ENCODE results near the gene UBA6.
A peak's percentile ranks its signal among the peaks of the same experiment; 100 is the strongest.
"Not testable (repeated sequence)": the region's sequence is repeated elsewhere in the genome, so short reads cannot be mapped to it uniquely, and the experiment has no call there.

The UBA6 gene

GRCh38 chr4:67659065-67659464 lies 41.9 kb downstream of the UBA6 start:
- no peak for DNase-seq

- no peak for DNase-seq
Observed at GRCh38 chr4:67658302-67658701, 42.7 kb downstream of the UBA6 start.

- DNase-seq: no peak
Observed at GRCh38 chr4:67651536-67651935, 49.4 kb downstream of the UBA6 start.

- no peak for DNase-seq
Observed at GRCh38 chr4:67638136-67638535, 62.8 kb downstream of the UBA6 start.

- DNase-seq: not testable (repeated sequence)
Observed at GRCh38 chr4:67636978-67637377, 64.0 kb downstream of the UBA6 start.

- DNase-seq: no peak
Observed at GRCh38 chr4:67635331-67635730, 65.6 kb downstream of the UBA6 start.

- DNase-seq: no peak
Observed at GRCh38 chr4:67634741-67635140, 66.2 kb downstream of the UBA6 start.

GRCh38 chr4:67632492-67632891 lies 68.5 kb downstream of the UBA6 start:
- no peak for DNase-seq

- no peak for DNase-seq
Observed at GRCh38 chr4:67624939-67625338, 76.0 kb downstream of the UBA6 start.

- no peak for DNase-seq
Observed at GRCh38 chr4:67616478-67616877, 84.5 kb downstream of the UBA6 start.

GRCh38 chr4:67615119-67615518 lies 85.8 kb downstream of the UBA6 start:
- DNase-seq: no peak

GRCh38 chr4:67614186-67614585 lies 86.8 kb downstream of the UBA6 start:
- DNase-seq: no peak

- DNase-seq: no peak
Observed at GRCh38 chr4:67608027-67608426, 92.9 kb downstream of the UBA6 start.

GRCh38 chr4:67604749-67605148 lies 96.2 kb downstream of the UBA6 start:
- DNase-seq: no peak

GRCh38 chr4:67604029-67604381 lies 97.0 kb downstream of the UBA6 start:
- no peak for DNase-seq

- DNase-seq: no peak
Observed at GRCh38 chr4:67603310-67604028, 97.5 kb downstream of the UBA6 start.

GRCh38 chr4:67593741-67594175 lies 107.2 kb downstream of the UBA6 start:
- no peak for DNase-seq

- no peak for DNase-seq
Observed at GRCh38 chr4:67587156-67587555, 113.8 kb downstream of the UBA6 start.

- DNase-seq: no peak
Observed at GRCh38 chr4:67584496-67584895, 116.5 kb downstream of the UBA6 start.

- no peak for DNase-seq
Observed at GRCh38 chr4:67581913-67582312, 119.0 kb downstream of the UBA6 start.

- DNase-seq: peak in 1 of 2 donors; percentile 40
Observed at GRCh38 chr4:67581208-67581857, 119.6 kb downstream of the UBA6 start.

GRCh38 chr4:67580577-67580976 lies 120.4 kb downstream of the UBA6 start:
- no peak for DNase-seq

- DNase-seq: no peak
Observed at GRCh38 chr4:67576538-67576937, 124.4 kb downstream of the UBA6 start.

GRCh38 chr4:67576059-67576466 lies 124.9 kb downstream of the UBA6 start:
- no peak for DNase-seq
